Liver (tissue), 3 donors: ENCODE measurements around the gene CACNB1.

Experiments used
- CTCF ChIP-seq: fragments of 150-350 bp; IDR thresholded peaks from 2 replicates; pipeline ENCODE4 v1.5.1; 2017; ENCODE audit warnings: improper control_type of control experiment, low read depth, low read length; ENCODE audit not compliant: missing input control
- EGR1 ChIP-seq, 2 donors: IDR thresholded peaks; 2 replicates each; pipeline ENCODE4 v1.6.1; 2016 to 2018; ENCODE audit warnings: antibody characterized with exemption in 2 of 2, low read depth in 2 of 2
- HNF4A ChIP-seq, 2 donors: conservative IDR thresholded peaks; 2 replicates each; pipeline ENCODE4 v1.6.1; 2016; ENCODE audit warnings: antibody characterized with exemption in 2 of 2, mild to moderate bottlenecking in 2 of 2
- MAX ChIP-seq: IDR thresholded peaks from 2 replicates; pipeline ENCODE4 v1.6.1; 2016; ENCODE audit warnings: antibody characterized with exemption
- RAD21 ChIP-seq, 2 donors: IDR thresholded peaks; 2 replicates each; pipeline ENCODE4 v1.6.1; 2016; ENCODE audit warnings: antibody characterized with exemption in 2 of 2, mild to moderate bottlenecking in 2 of 2
- REST ChIP-seq: IDR thresholded peaks from 2 replicates; pipeline ENCODE4 v1.6.1; 2016; ENCODE audit warnings: antibody characterized with exemption, mild to moderate bottlenecking
- YY1 ChIP-seq: IDR thresholded peaks from 2 replicates; pipeline ENCODE4 v1.6.1; 2016; ENCODE audit warnings: antibody characterized with exemption, mild to moderate bottlenecking
- donor health status: healthy.
- donor health status: healthy.

GRCh38 chr17:39161962-39162361 is 35.5 kb downstream of the CACNB1 start:
- TF ChIP-seq REST (no peak), CTCF (no peak), RAD21 (IDR thresholded peaks at IDR 0.05) (no peak), MAX (no peak), HNF4A (conservative IDR thresholded peaks at IDR 0.05) (no peak), EGR1 (IDR thresholded peaks at IDR 0.05; ENCODE audit: low read depth in 2 of 2) (no peak), YY1 (no peak)
